ENCODE results near the gene GIMAP1.

GIMAP1 gene

GRCh38 chr7:150723467-150723866 is 7.1 kb downstream of the GIMAP1 start:
- DNase-seq: no peak

DNA sequence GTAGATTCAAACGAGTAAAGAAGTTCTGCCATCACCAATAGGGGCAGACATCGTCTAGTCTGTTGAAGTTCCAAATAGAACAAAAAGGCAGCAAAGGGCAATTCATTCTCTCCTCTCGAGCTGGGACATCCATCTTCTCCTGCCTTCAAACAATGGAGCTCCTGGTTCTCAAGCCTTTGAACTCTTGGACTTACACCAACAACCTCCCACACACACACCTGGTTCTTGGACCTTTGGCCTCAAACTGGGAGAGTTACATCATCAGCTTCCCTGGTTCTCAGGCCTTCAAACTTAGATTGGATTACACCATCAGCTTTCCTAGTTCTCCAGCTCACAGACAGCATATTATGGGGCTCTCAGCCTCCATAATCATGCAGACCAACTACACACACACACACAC is 11.0 kb downstream of the GIMAP1 start:
- no peak for DNase-seq

DNA sequence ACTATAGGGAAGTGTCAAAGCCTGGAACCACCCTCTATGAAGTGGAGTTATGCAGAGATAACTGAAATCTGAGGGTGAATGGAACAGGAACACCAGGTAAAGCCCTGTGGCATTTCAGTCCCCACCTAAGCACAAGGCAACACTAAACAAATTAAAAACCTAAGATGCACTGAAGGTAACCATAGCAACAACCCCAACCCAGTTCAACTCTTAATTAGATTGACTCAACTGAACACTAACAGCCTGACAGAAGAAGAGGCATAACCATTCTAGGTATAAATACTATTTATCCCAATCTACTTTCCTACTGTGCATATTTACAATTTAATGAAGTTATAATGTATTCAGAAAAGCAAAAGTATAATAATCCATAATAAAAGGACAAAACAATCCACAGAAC is 11.6 kb downstream of the GIMAP1 start:
- no peak for DNase-seq

GRCh38 chr7:150728609-150729008 is 12.2 kb downstream of the GIMAP1 start:
- no peak for DNase-seq

DNA sequence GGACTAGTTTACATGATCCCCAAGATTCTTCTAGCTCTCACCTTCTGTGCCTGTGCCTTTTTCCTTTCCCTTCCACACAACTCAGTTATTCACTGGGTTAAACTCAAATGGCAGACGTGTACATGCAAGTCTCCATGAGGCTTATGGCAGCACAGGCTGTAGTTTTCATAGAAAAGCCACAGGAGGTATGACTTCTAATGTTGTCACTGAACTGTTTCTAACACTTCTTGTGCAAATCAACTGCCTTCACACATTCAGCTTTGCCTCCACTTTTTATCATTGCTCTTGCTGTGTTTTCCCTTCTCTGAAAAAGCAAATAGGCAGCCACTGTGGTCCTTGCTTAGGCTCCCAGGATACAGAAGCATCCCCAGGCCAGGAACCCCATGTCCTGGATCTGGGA is 15.5 kb downstream of the GIMAP1 start:
- no peak for DNase-seq

- DNase-seq: no peak
Measured at GRCh38 chr7:150732786-150733481, 16.5 kb downstream of the GIMAP1 start.

DNA sequence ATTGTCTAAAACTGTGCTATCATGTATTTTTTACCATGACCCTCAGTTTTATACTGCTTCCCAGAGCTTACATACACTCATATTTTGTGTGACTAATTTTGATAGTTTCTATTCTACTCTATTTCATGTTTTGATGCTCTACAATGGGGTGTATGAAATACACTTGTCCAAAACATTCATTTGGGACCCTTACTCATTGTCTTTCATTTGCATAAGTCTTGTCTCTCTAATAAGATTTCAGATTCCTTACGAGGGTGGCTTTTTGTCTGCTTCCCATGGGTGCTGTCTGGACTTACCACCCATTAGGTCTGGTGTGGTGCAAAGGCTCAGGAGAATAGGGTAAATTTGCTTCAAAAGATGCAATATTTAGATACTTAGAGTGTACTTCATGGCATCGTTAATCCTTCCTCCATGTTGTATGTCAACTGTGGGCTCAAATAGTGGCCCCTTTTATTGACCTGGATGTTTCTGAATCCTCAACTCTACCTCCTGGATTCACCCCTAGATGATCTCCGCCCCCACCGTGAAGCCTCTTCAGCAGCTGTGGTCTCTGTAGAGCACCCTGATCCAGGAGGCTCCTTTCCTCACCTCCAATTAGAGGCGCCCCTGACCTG is 17.2 kb downstream of the GIMAP1 start:
- DNase-seq: no peak

GRCh38 chr7:150734254-150734653 is 17.8 kb downstream of the GIMAP1 start:
- no peak for DNase-seq

DNA sequence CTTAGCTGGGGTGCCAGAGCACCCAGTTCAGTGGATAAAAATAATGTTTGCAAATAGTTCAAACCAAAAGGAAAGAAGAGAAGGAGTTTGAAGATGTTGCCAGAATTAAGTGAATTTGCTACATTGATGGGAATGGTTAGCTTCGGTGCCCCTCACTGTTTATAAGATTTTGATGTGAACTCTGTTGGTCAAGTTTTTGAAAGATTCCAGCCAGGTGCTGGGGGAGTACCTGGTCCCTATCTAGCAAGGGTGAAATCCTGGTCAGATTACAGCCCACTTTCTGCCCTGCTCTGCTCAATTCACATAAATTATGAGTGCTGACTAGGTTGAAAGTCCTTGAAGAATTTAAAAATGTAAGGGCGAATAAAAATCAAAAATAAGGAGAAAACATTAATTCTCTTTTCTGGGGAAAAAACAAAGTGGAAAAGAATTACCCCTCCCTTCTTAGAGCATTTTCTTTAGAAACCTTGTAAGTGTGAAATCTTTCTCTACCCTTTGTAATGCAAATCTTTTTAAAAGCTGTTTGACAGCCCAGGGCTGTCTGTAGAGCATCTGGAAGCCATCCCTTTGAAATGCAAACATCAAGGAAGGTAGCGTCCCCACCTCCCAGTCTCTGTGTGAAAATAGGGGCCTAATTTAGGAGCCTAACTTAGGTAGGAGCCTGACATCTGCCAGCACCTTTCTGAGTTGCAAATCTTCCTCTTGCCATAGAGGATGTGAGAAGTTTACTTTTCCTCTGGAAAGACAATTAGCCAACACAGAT is 19.4 kb downstream of the GIMAP1 start:
- DNase-seq: no peak

- DNase-seq: no peak
Measured at GRCh38 chr7:150736864-150737263, 20.5 kb downstream of the GIMAP1 start.

DNA sequence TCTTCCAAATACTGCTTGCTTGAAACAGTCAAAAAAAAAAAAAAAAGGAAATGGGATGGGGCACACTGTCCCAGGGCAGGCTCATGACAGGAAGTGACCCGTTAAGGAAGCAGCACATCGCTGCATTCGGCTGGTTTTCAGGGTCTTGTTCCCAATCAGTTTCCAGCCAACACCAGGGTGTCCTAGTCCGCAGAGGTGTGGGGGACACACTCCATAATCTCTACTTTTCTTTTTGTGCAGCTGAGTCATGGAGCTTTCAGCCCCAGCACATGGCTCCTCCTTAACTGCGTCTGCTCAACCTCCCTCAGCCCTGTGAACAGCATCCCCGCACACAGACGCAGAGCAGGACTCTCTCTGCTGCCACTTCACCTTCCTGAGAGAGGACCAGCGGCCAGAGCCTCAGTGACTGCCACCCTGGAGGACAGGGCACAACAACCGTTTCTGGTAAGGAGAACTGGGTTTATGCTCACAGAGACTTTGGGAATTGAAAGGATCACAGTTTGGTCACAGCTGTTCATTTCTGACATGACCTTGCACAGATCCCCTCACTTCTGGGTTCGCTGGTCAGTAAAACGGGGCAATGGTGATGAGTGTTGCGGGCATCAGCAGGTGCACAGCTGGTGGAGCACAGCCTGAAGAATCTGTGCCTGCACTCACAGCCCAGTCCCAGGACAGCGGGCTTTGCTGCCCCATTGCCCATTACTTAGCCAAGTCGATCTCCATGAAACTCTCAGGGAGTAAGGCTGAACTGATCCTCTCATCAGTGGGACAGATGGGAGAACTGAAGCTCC is 21.0 kb downstream of the GIMAP1 start, which contains the start of gene GIMAP5:
GIMAP5 (plus strand) TSS at position 154 of the 791 bp plus-strand sequence. CDS start 3,467 bp downstream, outside the sequence.
- DNase-seq: no peak

DNA sequence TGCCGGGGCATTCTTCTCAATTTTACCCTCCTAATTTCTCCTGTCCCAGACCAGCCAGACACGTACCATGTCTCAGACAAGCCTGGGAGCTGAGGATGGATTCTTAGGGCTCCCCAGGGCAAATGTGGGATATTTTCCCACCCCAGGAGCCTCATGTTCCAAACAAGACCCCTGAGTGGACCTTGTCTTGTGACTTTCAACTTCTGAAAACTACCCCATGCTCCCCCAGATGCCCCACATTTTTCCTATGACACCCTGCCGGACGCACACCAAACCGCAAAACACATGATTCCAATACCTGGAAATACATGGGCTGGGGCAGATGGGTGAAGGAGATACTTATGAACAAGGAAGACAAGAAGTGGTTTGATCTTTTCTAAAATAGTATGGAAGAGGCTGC is 21.7 kb downstream of the GIMAP1 start:
- no peak for DNase-seq

DNA sequence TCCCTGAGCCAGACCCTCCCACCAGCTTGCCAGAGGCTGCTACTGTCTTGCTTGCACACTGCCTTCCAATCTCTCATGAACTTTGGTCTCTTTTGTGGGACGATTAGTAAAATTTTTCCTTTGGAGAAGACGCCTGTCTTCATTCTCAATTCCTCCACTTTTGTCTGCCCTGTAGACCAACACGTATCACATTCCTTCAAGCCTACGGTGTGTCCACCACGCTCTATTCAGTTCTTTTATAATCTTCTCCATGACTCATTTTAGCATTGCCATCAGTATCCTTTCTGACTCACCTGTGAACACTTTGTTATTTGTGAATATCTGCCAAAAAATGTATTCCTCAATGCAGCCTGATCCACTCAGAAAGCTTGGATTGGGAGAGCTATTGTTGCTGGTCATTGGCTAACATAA is 22.2 kb downstream of the GIMAP1 start:
- DNase-seq: no peak

DNA sequence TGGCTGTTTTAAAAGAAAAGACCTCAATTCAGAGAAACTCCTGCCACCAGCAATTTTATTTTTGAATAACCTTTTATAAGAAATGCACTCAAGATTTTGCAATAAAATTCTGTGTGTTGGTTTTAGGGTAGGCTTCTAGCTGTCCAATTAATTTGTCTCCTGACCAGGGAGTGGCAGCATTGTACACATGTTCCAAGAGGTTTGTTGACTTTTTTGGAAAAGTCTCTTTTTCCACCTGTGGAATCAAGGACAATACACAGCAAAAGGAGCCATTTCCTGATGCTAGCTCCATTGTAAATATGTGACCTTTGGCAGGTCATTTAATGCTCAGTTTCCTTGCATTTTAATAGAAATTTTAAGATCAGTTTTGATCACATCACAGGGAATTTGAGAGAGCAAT is 22.6 kb downstream of the GIMAP1 start:
- DNase-seq: no peak

DNA sequence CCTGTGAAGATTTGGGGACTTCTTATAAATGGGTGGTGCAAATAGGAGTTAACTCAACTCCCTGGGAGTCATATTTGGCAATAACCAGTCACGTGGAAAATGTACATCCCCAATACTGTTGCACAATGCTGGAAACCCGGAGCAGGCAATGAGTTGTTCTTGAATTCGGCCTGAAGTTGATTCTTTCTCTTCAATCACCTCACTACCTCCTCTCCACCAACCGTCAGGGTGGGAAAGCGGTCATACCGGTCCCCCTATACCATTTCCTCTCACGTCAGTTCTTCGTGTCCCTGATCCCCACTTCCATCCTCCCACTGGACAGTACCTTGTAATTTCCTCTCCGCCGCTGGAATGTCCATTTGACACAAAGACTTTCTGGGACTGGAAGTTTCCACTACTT is 23.6 kb downstream of the GIMAP1 start:
- DNase-seq: peak; percentile 88 to 89

DNA sequence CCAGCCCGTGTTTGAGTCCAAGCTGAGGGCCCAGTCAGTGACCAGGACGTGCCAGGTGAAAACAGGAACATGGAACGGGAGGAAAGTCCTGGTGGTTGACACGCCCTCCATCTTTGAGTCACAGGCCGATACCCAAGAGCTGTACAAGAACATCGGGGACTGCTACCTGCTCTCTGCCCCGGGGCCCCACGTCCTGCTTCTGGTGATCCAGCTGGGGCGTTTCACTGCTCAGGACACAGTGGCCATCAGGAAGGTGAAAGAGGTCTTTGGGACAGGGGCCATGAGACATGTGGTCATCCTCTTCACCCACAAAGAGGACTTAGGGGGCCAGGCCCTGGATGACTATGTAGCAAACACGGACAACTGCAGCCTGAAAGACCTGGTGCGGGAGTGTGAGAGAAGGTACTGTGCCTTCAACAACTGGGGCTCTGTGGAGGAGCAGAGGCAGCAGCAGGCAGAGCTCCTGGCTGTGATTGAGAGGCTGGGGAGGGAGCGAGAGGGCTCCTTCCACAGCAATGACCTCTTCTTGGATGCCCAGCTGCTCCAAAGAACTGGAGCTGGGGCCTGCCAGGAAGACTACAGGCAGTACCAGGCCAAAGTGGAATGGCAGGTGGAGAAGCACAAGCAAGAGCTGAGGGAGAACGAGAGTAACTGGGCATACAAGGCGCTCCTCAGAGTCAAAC is 26.0 kb downstream of the GIMAP1 start:
- no peak for DNase-seq

GRCh38 chr7:150744041-150744656 is 27.7 kb downstream of the GIMAP1 start:
- DNase-seq: no peak

- DNase-seq: no peak
Measured at GRCh38 chr7:150745086-150745485, 28.7 kb downstream of the GIMAP1 start.

- no peak for DNase-seq
Measured at GRCh38 chr7:150745876-150746275, 29.5 kb downstream of the GIMAP1 start.

DNA sequence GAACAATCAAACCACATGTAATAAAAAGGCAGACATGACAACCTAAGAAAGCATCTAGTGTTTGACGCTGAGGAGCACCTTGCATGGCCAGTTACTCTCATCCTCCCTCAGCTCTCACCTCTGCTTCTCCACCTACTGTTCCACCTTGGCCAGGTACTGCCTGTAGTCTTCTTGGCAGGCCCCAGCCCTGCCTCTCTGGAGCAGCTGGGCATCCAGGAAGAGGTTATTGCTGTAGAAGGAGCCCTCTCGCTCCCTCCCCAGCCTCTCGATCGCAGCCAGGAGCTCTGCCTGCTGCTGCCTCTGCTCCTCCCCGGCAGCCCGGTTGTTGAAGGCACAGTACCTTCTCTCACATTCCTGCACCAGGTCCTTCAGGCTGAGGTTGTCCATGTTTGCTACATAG is 30.5 kb downstream of the GIMAP1 start:
- DNase-seq: no peak

DNA sequence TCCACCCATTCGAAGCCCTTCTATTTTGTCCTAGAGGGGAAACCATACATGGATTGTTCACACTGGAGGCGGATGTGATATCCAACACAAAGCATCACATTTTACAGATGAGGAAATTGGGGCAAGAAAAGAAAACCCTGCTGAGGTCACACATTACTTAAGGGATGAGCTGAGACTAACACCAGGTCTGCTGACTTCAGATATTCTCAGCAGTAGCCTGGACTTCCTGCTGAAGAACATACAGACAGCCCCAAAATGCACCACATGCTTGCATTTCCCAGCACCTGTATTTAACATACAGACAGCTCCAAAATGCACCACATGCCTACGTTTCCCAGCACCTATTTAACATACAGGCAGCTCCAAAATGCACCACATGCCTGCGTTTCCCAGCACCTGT is 32.0 kb downstream of the GIMAP1 start:
- peak; percentile 45 to 70 for DNase-seq

GRCh38 chr7:150751702-150752101 is 35.3 kb downstream of the GIMAP1 start:
- no peak for DNase-seq

Measured in inflammatory macrophage treated with lipopolysaccharide for 1 hour (primary cell).